SK-N-MC (cell line): ENCODE data around the gene BTBD16.

Experiments used
- EZH2 ChIP-seq: fragments of 200-600 bp; sonication (generic); IDR thresholded peaks from one replicate; pipeline ENCODE4 v1.6.1; 2017; ENCODE audit warnings: antibody characterized with exemption
- FOXP2 ChIP-seq: optimal IDR thresholded peaks from 2 replicates; pipeline ENCODE3; 2011; ENCODE audit warnings: mild to moderate bottlenecking, moderate library complexity; ENCODE audit not compliant: insufficient read depth; ENCODE audit errors: extremely low read length, control extremely low read depth
- POLR2AphosphoS5 ChIP-seq: IDR thresholded peaks from 2 replicates; pipeline ENCODE4 v1.6.1; 2012; ENCODE audit warnings: mild to moderate bottlenecking, low read depth, low read length, borderline replicate concordance

DNA sequence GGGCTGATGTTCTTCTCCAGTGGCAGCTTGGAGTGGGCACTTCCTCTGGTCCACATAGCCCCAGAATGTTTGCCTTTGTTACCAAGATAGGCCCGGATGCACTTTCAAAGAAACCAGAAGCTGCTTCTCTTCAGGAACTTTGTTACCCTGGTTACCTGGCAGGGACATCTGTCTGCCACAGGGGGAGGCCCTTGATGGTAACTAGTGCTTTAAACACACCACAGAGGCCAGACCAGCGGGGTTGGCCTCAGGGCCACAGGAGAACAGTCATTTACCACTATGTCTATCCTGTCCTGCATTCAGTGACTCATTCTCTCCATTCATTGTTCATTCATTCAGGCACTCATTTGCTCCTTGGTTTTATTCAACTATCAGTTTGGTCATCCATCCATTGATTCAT is 91.5 kb downstream of the BTBD16 start:
- TF ChIP-seq POLR2AphosphoS5: no peak
- TF ChIP-seq EZH2: no peak
- no peak for TF ChIP-seq FOXP2
